ENCODE results near the gene CBS.

DNA sequence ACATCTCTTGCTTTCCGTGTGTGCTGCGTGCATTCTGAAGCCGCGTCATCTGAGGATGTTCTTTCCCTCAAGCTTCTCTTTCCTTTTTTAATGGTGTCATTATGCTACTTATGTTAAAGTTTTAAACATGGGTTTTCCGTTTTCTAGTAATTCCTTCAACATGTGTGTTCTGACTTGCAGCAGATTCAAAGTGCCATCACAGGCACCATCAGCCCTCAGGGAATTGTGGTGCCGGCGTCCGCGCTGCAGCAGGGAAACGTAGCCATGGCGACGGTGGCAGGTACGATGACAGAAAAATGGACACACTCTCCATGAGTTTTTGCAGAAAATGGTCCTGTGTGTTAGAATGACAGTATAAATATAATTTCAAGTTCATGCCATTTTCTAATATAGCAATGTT is 58.9 kb downstream of the CBS start:
- TF ChIP-seq, protein P1, sequence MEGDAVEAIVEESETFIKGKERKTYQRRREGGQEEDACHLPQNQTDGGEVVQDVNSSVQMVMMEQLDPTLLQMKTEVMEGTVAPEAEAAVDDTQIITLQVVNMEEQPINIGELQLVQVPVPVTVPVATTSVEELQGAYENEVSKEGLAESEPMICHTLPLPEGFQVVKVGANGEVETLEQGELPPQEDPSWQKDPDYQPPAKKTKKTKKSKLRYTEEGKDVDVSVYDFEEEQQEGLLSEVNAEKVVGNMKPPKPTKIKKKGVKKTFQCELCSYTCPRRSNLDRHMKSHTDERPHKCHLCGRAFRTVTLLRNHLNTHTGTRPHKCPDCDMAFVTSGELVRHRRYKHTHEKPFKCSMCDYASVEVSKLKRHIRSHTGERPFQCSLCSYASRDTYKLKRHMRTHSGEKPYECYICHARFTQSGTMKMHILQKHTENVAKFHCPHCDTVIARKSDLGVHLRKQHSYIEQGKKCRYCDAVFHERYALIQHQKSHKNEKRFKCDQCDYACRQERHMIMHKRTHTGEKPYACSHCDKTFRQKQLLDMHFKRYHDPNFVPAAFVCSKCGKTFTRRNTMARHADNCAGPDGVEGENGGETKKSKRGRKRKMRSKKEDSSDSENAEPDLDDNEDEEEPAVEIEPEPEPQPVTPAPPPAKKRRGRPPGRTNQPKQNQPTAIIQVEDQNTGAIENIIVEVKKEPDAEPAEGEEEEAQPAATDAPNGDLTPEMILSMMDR (IDR thresholded peaks at IDR 0.05; ENCODE audit: low read length): no peak
- TF ChIP-seq EZH2 (optimal IDR thresholded peaks at IDR 0.05; ENCODE audit: low read depth, low read length): no peak
- TF ChIP-seq EZH2phosphoT487 (IDR thresholded peaks at IDR 0.05; ENCODE audit: low read length): no peak
